ENCODE results near the gene NTF4. TPM values are rescaled to one million over a fixed set of nuclear protein-coding genes. Genes with fewer than 3 reads are reported as not detected.

The NTF4 gene
- total and polyA plus RNA-seq, 2 of the 8 experiments (the other 6 are each of a cell fraction or from before 2014, with no cell fraction given) = 3.1 to 6.5 TPM

GRCh38 chr19:49104229-49104864 is 39.7 kb upstream of the NTF4 start (continued):
- TF ChIP-seq ATF3 (IDR thresholded peaks at IDR 0.05; ENCODE audit: insufficient read depth, low read depth, low read length) = no peak

All from H1 (cell line).